Activated CD4-positive, alpha-beta T cell treated with anti-CD3 and anti-CD28 coated beads, Interleukin-2, amount 50 U/mL, for 48 hours (primary cell): ENCODE results near the gene DNAJB4.
A peak's percentile ranks its signal among the peaks of the same experiment; 100 is the strongest.
"Not testable (repeated sequence)": the region's sequence is repeated elsewhere in the genome, so short reads cannot be mapped to it uniquely, and the experiment has no call there.

Experiments
- DNase-seq, 2 experiments: peaks; one replicate each; pipeline ENCODE4 v3.0.0-alpha.2; 2020

DNAJB4 gene

GRCh38 chr1:77991638-77992037 is 13.1 kb upstream of the DNAJB4 start:
- DNase-seq: no peak

GRCh38 chr1:77994117-77994705 is 10.5 kb upstream of the DNAJB4 start:
- DNase-seq: no peak

DNA sequence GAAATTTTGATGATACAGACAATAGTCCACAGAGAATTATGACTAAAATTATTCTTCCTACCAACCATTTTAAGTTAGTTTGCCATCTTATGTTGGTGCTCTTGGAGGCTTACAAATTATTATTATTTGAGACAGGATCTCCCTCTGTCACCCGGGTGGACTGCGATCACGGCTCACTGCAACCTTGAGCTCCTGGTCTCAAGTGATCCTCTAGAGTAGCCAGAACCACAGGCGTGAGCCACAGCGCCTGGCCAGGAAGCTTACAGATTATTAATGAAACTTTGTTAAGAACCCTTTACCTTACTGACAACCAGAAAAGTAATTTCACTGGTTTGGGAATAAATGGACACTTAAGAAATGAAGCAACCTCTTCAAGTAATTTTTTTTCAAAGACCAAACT is 8.0 kb upstream of the DNAJB4 start:
- no peak for DNase-seq

GRCh38 chr1:78000536-78000935 is 4.2 kb upstream of the DNAJB4 start:
- DNase-seq: not testable (repeated sequence)

- DNase-seq: no peak
Observed at GRCh38 chr1:78003070-78003746, 1.5 kb upstream of the DNAJB4 start.

DNA sequence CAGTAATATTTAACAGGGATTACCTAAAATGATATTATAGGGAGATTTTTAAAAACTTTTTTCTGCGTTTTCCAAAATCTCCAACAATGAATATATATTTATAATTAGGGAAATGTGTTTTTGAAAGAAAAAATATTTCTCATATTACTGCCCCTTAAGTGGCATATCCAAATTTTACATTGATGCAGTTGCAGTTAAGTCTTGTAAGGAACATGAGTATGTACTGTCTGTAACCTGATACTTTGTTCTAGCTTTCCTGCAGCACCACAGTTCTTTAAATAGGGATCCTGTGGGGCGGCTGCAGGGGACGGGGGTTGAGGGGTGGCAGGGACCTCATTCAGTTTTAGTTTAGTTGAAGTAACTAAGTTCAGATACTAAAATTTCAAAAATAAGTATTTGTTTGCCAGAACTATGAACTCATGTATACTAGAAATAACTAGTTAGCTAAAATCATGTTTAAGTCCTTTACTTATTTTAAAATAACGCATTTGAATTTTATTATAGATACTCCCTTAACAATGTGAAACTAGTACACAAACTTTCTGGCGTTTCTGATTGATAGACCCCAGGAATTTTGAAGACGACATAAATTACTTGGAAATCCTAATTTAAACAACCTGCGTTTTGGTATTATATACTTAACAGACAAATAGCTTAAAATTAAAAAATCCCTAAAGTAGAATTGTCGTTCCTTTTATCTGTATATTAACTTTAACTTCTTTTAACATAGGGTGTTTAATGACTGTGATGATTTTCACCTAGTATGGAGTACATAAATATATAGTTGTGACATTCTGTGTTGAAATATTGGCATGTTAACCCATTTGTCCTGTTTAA is 639 bp upstream of the DNAJB4 start:
- peak; percentile 37 to 43 for DNase-seq

- DNase-seq: no peak
Observed at GRCh38 chr1:78005448-78005722, 646 bp downstream of the DNAJB4 start.

DNA sequence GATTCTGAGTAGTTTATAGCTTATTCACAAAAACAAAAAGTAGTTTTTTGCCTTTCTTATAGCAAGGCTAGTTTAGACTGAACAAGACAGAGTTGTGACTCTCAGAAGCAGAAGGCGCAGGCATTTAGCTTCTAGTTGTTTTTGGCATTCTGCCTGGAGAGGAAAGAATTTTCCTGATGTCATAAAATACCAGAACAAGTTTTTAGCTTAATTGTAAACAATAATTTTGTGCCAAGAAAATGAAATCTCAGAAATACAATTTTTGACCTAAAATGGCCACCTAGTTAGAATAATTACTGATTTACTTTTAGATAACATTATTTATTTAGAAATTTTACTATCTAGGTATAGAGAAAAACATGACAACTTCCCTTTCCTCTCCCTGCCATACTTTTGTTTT is 1.0 kb downstream of the DNAJB4 start:
- DNase-seq: no peak

- no peak for DNase-seq
Observed at GRCh38 chr1:78006521-78006920, 1.8 kb downstream of the DNAJB4 start.

GRCh38 chr1:78007677-78008341 is 3.1 kb downstream of the DNAJB4 start:
- DNase-seq: no peak

- no peak for DNase-seq
Observed at GRCh38 chr1:78009276-78009675, 4.5 kb downstream of the DNAJB4 start.

DNA sequence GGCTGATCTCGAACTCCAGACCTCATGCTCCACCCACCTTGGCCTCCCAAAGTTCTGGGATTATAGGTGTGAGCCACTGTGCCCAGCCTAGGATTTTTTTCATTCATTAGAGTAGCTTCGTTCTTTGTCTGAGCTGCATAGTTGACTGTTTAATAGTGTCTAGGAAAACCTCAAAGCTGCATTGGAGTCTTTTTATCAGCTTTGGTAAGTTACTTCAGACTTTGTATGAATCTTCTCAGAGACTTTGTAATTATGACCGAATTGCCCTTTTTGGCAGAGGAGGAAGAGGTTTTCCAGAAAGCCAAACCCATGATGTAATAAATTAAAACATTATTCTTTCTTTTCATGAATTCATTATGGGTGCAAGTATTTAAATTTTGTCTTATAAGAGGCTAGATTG is 5.1 kb downstream of the DNAJB4 start:
- DNase-seq: no peak

GRCh38 chr1:78011050-78011449 is 6.3 kb downstream of the DNAJB4 start:
- no peak for DNase-seq

- DNase-seq: no peak
Observed at GRCh38 chr1:78015148-78015547, 10.4 kb downstream of the DNAJB4 start.

DNA sequence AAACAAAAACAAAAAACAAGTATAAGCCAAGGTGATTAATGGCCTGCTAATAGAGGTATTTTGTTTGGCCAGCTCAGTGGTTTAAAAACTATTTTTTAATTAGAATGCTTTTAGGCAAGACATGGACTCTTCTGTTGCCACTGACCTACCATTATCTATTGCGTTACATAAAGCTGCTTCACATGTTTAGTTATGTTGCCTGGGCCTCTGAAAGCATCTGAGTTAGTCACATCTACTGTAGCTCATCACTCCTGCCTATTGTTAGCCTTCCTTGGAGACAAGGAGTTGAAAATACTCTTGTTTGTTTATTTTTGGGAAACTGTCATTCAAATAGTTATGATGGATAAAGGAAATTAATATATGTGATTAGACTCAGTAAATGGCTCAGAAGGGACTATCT is 14.3 kb downstream of the DNAJB4 start:
- no peak for DNase-seq

GRCh38 chr1:78021134-78021533 is 16.4 kb downstream of the DNAJB4 start:
- not testable (repeated sequence) for DNase-seq

GRCh38 chr1:78029793-78030192 is 25.1 kb downstream of the DNAJB4 start:
- no peak for DNase-seq

DNA sequence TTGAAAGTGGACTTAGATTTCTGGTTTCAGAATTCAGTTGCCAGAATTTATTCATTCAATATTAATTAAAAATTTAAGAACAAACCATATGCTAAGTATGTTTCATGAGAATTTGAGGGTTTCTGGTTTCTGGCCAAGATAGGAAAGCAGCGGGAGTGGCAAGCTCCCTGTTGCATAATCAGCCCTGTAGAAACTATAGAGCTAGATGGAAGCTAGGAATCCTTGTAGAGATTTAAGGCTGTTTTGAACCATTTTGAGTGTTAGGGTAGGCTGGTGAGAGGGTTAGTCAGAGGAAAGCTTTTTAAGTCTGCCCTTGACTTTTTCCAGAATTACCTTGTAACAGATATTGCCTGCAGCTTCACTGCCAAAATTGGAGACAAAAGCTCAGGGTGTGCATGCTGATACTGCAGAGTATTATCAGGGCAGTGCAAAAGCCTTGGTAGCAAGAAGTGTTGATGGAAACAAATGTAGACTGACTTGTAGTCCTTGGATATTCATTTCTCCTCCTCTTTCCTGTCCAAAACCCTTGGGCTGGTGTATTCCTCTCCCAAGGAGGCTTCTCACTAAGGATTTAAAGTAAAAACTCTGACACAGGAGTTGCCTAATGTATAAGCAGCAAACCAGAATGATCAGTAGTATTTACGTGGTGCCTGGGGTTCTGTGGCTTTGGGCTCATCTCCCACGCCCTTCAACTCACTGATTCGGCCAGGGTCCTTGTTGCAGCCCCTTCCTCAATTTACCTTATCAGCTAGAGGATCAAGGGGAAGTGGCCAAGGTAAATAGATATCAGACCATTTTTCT is 28.5 kb downstream of the DNAJB4 start:
- DNase-seq: no peak

DNA sequence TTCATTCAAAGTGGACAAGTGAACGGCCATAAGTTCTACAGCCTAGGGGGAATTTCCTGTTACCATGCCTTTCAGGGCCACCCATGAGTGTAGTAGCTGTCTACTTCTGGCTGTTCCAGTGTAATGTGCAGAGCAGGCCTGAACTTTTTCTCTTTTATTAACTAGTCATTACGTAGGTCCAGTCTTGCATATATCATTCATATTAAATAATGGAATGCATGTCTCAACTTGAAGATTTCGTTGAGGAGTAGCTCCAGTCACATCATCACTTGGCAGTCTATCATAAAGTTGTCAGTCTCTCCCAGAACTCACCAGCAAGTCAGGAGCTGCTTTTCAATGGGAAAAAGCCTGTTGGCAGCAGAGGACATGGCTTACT is 29.0 kb downstream of the DNAJB4 start:
- no peak for DNase-seq

DNA sequence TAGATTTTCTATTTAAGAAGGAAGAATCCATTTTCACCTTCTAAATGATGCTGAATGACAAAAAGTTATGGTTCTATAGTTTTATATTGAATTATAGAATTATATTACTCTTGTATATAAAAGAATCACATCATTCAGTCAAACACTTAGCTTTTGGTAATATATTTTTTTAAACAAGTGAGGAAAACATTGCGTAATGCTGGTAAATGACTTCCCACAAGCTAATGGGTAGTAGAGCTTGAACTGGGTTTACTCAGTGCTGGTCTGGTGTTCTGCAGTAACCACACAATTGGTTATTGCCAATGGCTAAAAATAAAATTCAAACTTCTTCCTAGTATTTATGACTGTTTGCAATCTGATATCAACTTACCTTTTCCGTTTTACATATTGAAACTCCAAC is 30.4 kb downstream of the DNAJB4 start:
- DNase-seq: no peak

- DNase-seq: no peak
Observed at GRCh38 chr1:78036450-78036849, 31.7 kb downstream of the DNAJB4 start.

- no peak for DNase-seq
Observed at GRCh38 chr1:78038071-78038470, 33.3 kb downstream of the DNAJB4 start.

DNA sequence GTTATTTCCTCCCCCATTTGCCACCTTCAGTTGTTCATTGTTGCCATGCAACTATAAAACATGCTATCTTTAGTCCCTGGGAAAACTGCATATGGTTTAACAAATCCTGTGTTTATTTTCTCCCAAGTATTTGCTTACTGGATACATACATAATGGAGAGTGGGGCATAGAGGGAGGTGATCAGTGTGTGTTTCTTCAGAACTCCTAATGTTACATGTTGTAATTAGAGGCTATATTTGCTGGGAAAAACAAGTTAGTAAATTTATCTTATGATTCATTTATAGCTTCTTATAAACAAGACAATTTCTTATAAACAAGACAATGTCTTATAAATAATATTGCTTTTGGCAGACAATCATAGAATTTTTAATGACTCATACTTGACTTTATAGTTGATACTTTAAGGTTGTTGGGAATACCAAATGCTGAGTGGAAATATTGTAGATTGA is 33.8 kb downstream of the DNAJB4 start:
- DNase-seq: no peak
